ENCODE data around the gene ZNF547.

Gene ZNF547

GRCh38 chr19:57350877-57351805 lies 12.2 kb upstream of the ZNF547 start, which contains the start of gene ZNF304:
Gene ZNF304, plus strand, starts transcription at chr19:57351271. Its CDS starts 394 bp downstream, at chr19:57351665.
- peak; percentile 98 for DNase-seq (ENCODE audit: low read depth)
- H3K4me3 ChIP-seq (ENCODE audit: low read length) = peak within 1 kb of the TSS; percentile 99
- TF ChIP-seq CTCF (IDR thresholded peaks at IDR 0.05; ENCODE audit: insufficient read depth, low read depth, low read length, missing control alignments) = no peak

GRCh38 chr19:57351867-57352266 lies 11.5 kb upstream of the ZNF547 start:
- H3K4me3 ChIP-seq (ENCODE audit: low read length) = peak overlapping the region; percentile 99
- peak; percentile 25 for TF ChIP-seq CTCF (IDR thresholded peaks at IDR 0.05; ENCODE audit: insufficient read depth, low read depth, low read length, missing control alignments)
- DNase-seq (ENCODE audit: low read depth) = peak; percentile 55

- no peak overlapping the region for H3K4me3 ChIP-seq (ENCODE audit: low read length)
- TF ChIP-seq CTCF (IDR thresholded peaks at IDR 0.05; ENCODE audit: insufficient read depth, low read depth, low read length, missing control alignments) = no peak
Measured at GRCh38 chr19:57355916-57356315, 7.4 kb upstream of the ZNF547 start.

GRCh38 chr19:57357406-57357805 lies 5.9 kb upstream of the ZNF547 start:
- no peak overlapping the region for H3K4me3 ChIP-seq (ENCODE audit: low read length)
- no peak for DNase-seq (ENCODE audit: low read depth)
- no peak for TF ChIP-seq CTCF (IDR thresholded peaks at IDR 0.05; ENCODE audit: insufficient read depth, low read depth, low read length, missing control alignments)

More at GRCh38 chr19:57355916-57356315, 7.4 kb upstream of the ZNF547 start:
- no peak for DNase-seq (ENCODE audit: low read depth)

- no peak for TF ChIP-seq CTCF (IDR thresholded peaks at IDR 0.05; ENCODE audit: insufficient read depth, low read depth, low read length, missing control alignments)
- no peak for DNase-seq (ENCODE audit: low read depth)
- no peak overlapping the region for H3K4me3 ChIP-seq (ENCODE audit: low read length)
Measured at GRCh38 chr19:57359300-57359699, 4.1 kb upstream of the ZNF547 start.

- peak overlapping the region; percentile 78 for H3K4me3 ChIP-seq (ENCODE audit: low read length)
- TF ChIP-seq CTCF (IDR thresholded peaks at IDR 0.05; ENCODE audit: insufficient read depth, low read depth, low read length, missing control alignments) = no peak
- DNase-seq (ENCODE audit: low read depth) = no peak
Measured at GRCh38 chr19:57362419-57362818, 932 bp upstream of the ZNF547 start.
